Endothelial cell of umbilical vein (primary cell): Measurements from ENCODE around the gene DUSP28. TPM values are rescaled to one million over a fixed set of nuclear protein-coding genes. Genes with fewer than 3 reads are reported as not detected.

Experiments
- BruUV-seq: library from RNA; stranded (reverse); fragments of 400-500 nt; replicated peaks from 2 replicates; lab custom pipeline; 2021; lab: Mats Ljungman, UMichigan
- CTCF ChIA-PET: fragments of 300-600, 350-600 bp; sonication (Branson Sonifier 250); formaldehyde crosslinking; loops from one replicate; lab custom pipeline; 2021; ENCODE audit warnings: antibody characterized with exemption, inconsistent platforms; lab: Charles Lee
- POLR2A ChIA-PET: fragments of 300-600, 350-600 bp; sonication (Branson Sonifier 250); formaldehyde crosslinking; loops from one replicate; lab custom pipeline; 2021; ENCODE audit warnings: antibody characterized with exemption, inconsistent platforms; lab: Charles Lee
- DNase-seq: peaks from one replicate; pipeline ENCODE4 v3.0.0-alpha.2; 2011; ENCODE audit warnings: low read depth, low spot score
- FAIRE-seq: peaks from 2 replicates; lab custom pipeline; 2011; peaks lifted over from hg19 to GRCh38; lab: Jason Lieb, UNC
- H2AFZ ChIP-seq: 2 replicates; pipeline ENCODE4 v1.6.0; 2012; ENCODE audit warnings: low read depth, low read length, control low read depth, inconsistent platforms
- H3K27ac ChIP-seq: 2 replicates; pipeline ENCODE4 v1.5.1; 2011; ENCODE audit warnings: low read depth, mild to moderate bottlenecking, control low read depth, low read length, moderate library complexity; ENCODE audit not compliant: insufficient read depth
- H3K27me3 ChIP-seq, 2 experiments: 2 replicates each; pipeline versions ENCODE4 v1.6.0 to v1.6.1; 2011; ENCODE audit warnings: low read length in 2 of 2, mixed read lengths in 1 of 2; ENCODE audit not compliant: control insufficient read depth in 2 of 2, insufficient read depth in 2 of 2
- H3K36me3 ChIP-seq, 2 experiments: 2 replicates in 1 of 2; 3 replicates in 1 of 2; pipeline ENCODE4 v1.5.1; 2011; ENCODE audit warnings: low read length in 2 of 2, mild to moderate bottlenecking in 1 of 2, moderate library complexity in 1 of 2; ENCODE audit not compliant: control insufficient read depth in 2 of 2, insufficient read depth in 2 of 2; ENCODE audit errors: extremely low read depth in 1 of 2
- H3K4me1 ChIP-seq: 3 replicates; pipeline ENCODE4 v1.5.1; 2011; ENCODE audit warnings: mild to moderate bottlenecking, low read length; ENCODE audit not compliant: control insufficient read depth, insufficient read depth; ENCODE audit errors: extremely low read depth
- H3K4me2 ChIP-seq: 2 replicates; pipeline ENCODE4 v1.6.1; 2011; ENCODE audit warnings: low read length, control low read depth, mixed read lengths; ENCODE audit not compliant: insufficient read depth
- H3K4me3 ChIP-seq, 3 experiments: fragments of 200-600 bp in 1 of 3; sonication (generic), shearing (Covaris generic) in 1 of 3; replicated peaks in 1 of 3; 2 replicates each; pipeline ENCODE4 v1.5.1; 2011 to 2016; ENCODE audit warnings: control low read depth in 3 of 3, low read length in 3 of 3, mild to moderate bottlenecking in 2 of 3, inconsistent platforms in 1 of 3, low read depth in 1 of 3, moderate library complexity in 1 of 3; ENCODE audit not compliant: insufficient read depth in 1 of 3
- H3K79me2 ChIP-seq: 2 replicates; pipeline ENCODE4 v1.6.0; 2012; ENCODE audit warnings: low read length, inconsistent platforms; ENCODE audit not compliant: control insufficient read depth, insufficient read depth
- H3K9ac ChIP-seq: replicated peaks from 2 replicates; pipeline ENCODE3; 2011; ENCODE audit warnings: low read length, control low read depth; ENCODE audit not compliant: insufficient read depth; ENCODE audit errors: extremely low read depth
- H3K9me1 ChIP-seq: replicated peaks from 3 replicates; pipeline ENCODE4 v1.6.0; 2011; ENCODE audit warnings: mild to moderate bottlenecking, low read length; ENCODE audit not compliant: control insufficient read depth, insufficient read depth; ENCODE audit errors: extremely low read depth
- H3K9me3 ChIP-seq: replicated peaks from 2 replicates; pipeline ENCODE4 v1.5.1; 2012; ENCODE audit warnings: low read length, inconsistent platforms; ENCODE audit not compliant: control insufficient read depth, insufficient read depth
- H4K20me1 ChIP-seq: replicated peaks from 2 replicates; pipeline ENCODE3; 2011; ENCODE audit warnings: mild to moderate bottlenecking, low read length; ENCODE audit not compliant: control insufficient read depth, insufficient read depth; ENCODE audit errors: extremely low read depth
- EZH2 ChIP-seq: IDR thresholded peaks from 2 replicates; pipeline ENCODE4 v1.6.1; 2012; ENCODE audit warnings: borderline replicate concordance, low read depth, mild to moderate bottlenecking, moderate library complexity, low read length, inconsistent platforms; ENCODE audit not compliant: severe bottlenecking
- FOS ChIP-seq: IDR thresholded peaks from 2 replicates; pipeline ENCODE4 v1.6.1; 2011; ENCODE audit warnings: mild to moderate bottlenecking, low read length, moderate library complexity, borderline replicate concordance; ENCODE audit not compliant: insufficient read depth
- GATA2 ChIP-seq: IDR thresholded peaks from 2 replicates; pipeline ENCODE4 v1.7.0; 2011; ENCODE audit warnings: low read depth, mild to moderate bottlenecking, moderate library complexity, mixed read lengths, low read length; ENCODE audit not compliant: insufficient read length, insufficient read depth
- JUN ChIP-seq: IDR thresholded peaks from 2 replicates; pipeline ENCODE4 v1.6.1; 2011; ENCODE audit warnings: borderline replicate concordance, low read depth; ENCODE audit not compliant: insufficient read length, insufficient read depth
- MYC ChIP-seq: IDR thresholded peaks from one replicate; pipeline ENCODE4 v1.6.1; 2011; ENCODE audit warnings: mild to moderate bottlenecking, low read depth, low read length
- POLR2A ChIP-seq: IDR thresholded peaks from 2 replicates; pipeline ENCODE4 v1.6.1; 2012; ENCODE audit warnings: low read depth, mild to moderate bottlenecking, control low read depth, low read length
- POLR2AphosphoS5 ChIP-seq: IDR thresholded peaks from 2 replicates; pipeline ENCODE4 v1.6.1; 2012; ENCODE audit warnings: low read depth, mild to moderate bottlenecking, control low read depth, low read length, moderate library complexity; ENCODE audit not compliant: insufficient read depth
- dilution Hi-C: fragments of 300-500 bp; cut with MboI; formaldehyde crosslinking; loops from one replicate; pipeline ENCODE4 v1.15.0; 2019; ENCODE audit warnings: low sequenced_read_pairs; ENCODE audit not compliant: extremely low pct_ligation_motif_present
- intact Hi-C: fragments of 100-400 bp; cut with micrococcal nuclease; formaldehyde crosslinking; loops from one replicate; pipeline ENCODE4 v1.10.0; 2022
- polyA plus RNA-seq, 4 experiments: library from polyadenylated mRNA; depleted of rRNA in 3 of 4; stranded (reverse) in 3 of 4; unstranded in 1 of 4; fragments of >200 nt; gene quantifications; 2 replicates each; pipeline versions ENCODE4 v1.2.1 to v1.2.3, GENCODE V29; 2011 to 2012; ENCODE audit warnings: missing spikeins in 1 of 4
- total RNA-seq: library from RNA; stranded (reverse); gene quantifications from 2 replicates; pipeline ENCODE4 v1.2.3, GENCODE V29; 2021
- TF ChIP-seq, protein P1 (sequence below): IDR thresholded peaks from 2 replicates; pipeline ENCODE4 v1.6.1; 2011; ENCODE audit not compliant: insufficient read depth, insufficient read length
- TF ChIP-seq, protein P2 (sequence below), 2 donors: IDR thresholded peaks; 1 replicate in 1 of 2; 2 replicates in 1 of 2; pipeline ENCODE4 v1.5.1; 2011; ENCODE audit warnings: low read length in 2 of 2, mild to moderate bottlenecking in 2 of 2, moderate library complexity in 2 of 2, control low read depth in 1 of 2, inconsistent platforms in 1 of 2, low read depth in 1 of 2; ENCODE audit not compliant: insufficient read depth in 1 of 2; ENCODE audit errors: extremely low read depth in 1 of 2

The DUSP28 gene
- total and polyA plus RNA-seq, 2 donors (not counting 3 experiments of a cell fraction or from before 2014, with no cell fraction given) = 2.2 to 4.3 TPM

DNA sequence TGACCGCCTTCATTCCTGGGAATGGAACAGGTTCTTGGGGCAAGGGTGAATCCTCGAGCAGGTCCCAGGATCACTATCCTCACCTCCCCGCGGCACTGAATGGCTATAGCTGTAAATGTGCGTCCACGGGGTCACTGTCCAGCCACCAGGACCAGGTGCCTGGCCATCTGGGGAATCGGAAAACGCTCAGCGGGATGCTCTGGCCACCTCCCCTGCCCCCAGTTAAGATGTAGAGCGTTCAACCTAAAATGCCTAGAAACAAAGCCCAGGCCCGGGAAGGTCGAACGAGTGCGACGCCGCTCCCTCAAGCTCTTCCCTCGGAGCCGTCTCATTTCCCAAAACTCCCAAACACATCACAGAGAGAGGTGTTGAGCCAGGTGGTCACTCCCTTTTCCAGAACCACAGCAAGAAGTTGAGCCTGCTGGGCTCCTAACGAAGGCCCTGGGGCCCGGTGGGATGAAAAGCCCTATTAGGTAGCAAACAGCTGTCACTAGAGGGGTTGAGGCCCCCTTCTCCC lies 25.6 kb downstream of the DUSP28 start:
- H3K27ac ChIP-seq = peak overlapping the region; percentile 74
- BruUV-seq = TSS peak; percentile 64
- H3K4me1 ChIP-seq = peaks cover 17% of the 10 kb centered on the region
- dilution Hi-C loops (no loop called here), intact Hi-C loops (loop anchor here (1.0 kb wide), 3 partner anchors 19 to 72 kb away; partner anchors contain the start of gene DUSP28)
- FAIRE-seq (no peak), DNase-seq (no peak)
- H3K9me1 ChIP-seq = no peaks in the 10 kb centered on the region
- peak overlapping the region; percentile 83 for H2AFZ ChIP-seq
- no peaks in the 10 kb centered on the region for H3K9me3 ChIP-seq
- ChIA-PET CTCF (interaction anchor here (1.2 to 5.3 kb wide), 10 partner anchors 11 to 255 kb away, joined by 3 to 47 read pairs (median 10); partner anchors contain the start of genes ANKMY1 and RNPEPL1), POLR2A (interaction anchor here (1.0 to 3.3 kb wide), 3 partner anchors 17 to 25 kb away, joined by 7 to 13 read pairs (median 8); partner anchors contain the start of gene RNPEPL1)
- peaks cover 56% of the 10 kb centered on the region for H3K79me2 ChIP-seq
- peaks cover 0 to 6% of the 10 kb centered on the region in 2 experiments for H3K36me3 ChIP-seq
- H3K4me3 ChIP-seq = peak overlapping the region; percentile 76 to 84 (median 84)
- peak overlapping the region; percentile 80 for H3K4me2 ChIP-seq
- H3K9ac ChIP-seq = peak overlapping the region; percentile 91
- H4K20me1 ChIP-seq = no peaks in the 10 kb centered on the region
- H3K27me3 ChIP-seq = no peaks in the 10 kb centered on the region
- TF ChIP-seq, protein P1, sequence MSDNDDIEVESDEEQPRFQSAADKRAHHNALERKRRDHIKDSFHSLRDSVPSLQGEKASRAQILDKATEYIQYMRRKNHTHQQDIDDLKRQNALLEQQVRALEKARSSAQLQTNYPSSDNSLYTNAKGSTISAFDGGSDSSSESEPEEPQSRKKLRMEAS = no peak
- TF ChIP-seq POLR2A = no peak
- TF ChIP-seq, protein P2, sequence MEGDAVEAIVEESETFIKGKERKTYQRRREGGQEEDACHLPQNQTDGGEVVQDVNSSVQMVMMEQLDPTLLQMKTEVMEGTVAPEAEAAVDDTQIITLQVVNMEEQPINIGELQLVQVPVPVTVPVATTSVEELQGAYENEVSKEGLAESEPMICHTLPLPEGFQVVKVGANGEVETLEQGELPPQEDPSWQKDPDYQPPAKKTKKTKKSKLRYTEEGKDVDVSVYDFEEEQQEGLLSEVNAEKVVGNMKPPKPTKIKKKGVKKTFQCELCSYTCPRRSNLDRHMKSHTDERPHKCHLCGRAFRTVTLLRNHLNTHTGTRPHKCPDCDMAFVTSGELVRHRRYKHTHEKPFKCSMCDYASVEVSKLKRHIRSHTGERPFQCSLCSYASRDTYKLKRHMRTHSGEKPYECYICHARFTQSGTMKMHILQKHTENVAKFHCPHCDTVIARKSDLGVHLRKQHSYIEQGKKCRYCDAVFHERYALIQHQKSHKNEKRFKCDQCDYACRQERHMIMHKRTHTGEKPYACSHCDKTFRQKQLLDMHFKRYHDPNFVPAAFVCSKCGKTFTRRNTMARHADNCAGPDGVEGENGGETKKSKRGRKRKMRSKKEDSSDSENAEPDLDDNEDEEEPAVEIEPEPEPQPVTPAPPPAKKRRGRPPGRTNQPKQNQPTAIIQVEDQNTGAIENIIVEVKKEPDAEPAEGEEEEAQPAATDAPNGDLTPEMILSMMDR (IDR thresholded peaks at IDR 0.05; ENCODE audit: extremely low read depth in 1 of 2, insufficient read depth in 1 of 2, low read depth in 1 of 2, low read length in 2 of 2) = no peak
- TF ChIP-seq POLR2AphosphoS5 = no peak
- no peak for TF ChIP-seq GATA2
- no peak for TF ChIP-seq MYC
- no peak for TF ChIP-seq JUN
- TF ChIP-seq FOS = no peak
- TF ChIP-seq EZH2 = no peak
